ENCODE data around the gene XPOT.

DNA sequence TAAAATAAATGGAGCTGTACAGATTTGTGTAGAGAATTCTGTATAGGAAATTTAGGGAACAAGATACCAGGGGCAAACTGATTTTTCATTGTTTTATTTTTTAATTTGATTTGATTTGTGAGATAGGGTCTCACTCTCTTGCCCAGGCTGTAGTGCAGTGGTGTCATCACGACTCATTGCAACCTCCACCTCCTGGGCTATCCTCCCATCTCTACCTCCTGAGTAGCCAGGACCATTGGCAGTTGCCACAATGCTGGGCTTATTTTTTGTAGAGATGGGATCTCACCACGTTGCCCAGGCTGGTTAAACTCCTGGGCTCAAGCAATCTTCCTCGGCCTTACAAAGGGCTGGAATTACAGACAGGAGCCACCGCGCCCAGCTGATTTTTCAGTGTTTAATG is 29.7 kb downstream of the XPOT start:
- TF ChIP-seq, protein P1, sequence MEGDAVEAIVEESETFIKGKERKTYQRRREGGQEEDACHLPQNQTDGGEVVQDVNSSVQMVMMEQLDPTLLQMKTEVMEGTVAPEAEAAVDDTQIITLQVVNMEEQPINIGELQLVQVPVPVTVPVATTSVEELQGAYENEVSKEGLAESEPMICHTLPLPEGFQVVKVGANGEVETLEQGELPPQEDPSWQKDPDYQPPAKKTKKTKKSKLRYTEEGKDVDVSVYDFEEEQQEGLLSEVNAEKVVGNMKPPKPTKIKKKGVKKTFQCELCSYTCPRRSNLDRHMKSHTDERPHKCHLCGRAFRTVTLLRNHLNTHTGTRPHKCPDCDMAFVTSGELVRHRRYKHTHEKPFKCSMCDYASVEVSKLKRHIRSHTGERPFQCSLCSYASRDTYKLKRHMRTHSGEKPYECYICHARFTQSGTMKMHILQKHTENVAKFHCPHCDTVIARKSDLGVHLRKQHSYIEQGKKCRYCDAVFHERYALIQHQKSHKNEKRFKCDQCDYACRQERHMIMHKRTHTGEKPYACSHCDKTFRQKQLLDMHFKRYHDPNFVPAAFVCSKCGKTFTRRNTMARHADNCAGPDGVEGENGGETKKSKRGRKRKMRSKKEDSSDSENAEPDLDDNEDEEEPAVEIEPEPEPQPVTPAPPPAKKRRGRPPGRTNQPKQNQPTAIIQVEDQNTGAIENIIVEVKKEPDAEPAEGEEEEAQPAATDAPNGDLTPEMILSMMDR (conservative IDR thresholded peaks at IDR 0.05) = no peak
- TF ChIP-seq EZH2 (IDR thresholded peaks at IDR 0.05; ENCODE audit: low read depth) = no peak

Data from PC-9 (cell line).